Smooth muscle cell of the umbilical artery (primary cell): ENCODE results near the gene ENDOU. TPM values are rescaled to one million over a fixed set of nuclear protein-coding genes. Genes with fewer than 3 reads are reported as not detected.

ENCODE experiments used
- total RNA-seq: library from RNA; depleted of rRNA; stranded (reverse); fragments of >200 nt; gene quantifications from 2 replicates; pipeline ENCODE4 v1.2.3, GENCODE V29; 2014

ENDOU gene, protein sequence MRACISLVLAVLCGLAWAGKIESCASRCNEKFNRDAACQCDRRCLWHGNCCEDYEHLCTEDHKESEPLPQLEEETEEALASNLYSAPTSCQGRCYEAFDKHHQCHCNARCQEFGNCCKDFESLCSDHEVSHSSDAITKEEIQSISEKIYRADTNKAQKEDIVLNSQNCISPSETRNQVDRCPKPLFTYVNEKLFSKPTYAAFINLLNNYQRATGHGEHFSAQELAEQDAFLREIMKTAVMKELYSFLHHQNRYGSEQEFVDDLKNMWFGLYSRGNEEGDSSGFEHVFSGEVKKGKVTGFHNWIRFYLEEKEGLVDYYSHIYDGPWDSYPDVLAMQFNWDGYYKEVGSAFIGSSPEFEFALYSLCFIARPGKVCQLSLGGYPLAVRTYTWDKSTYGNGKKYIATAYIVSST
- total RNA-seq, result under 0.01 and 0.14 TPM in 2 replicates

DNA sequence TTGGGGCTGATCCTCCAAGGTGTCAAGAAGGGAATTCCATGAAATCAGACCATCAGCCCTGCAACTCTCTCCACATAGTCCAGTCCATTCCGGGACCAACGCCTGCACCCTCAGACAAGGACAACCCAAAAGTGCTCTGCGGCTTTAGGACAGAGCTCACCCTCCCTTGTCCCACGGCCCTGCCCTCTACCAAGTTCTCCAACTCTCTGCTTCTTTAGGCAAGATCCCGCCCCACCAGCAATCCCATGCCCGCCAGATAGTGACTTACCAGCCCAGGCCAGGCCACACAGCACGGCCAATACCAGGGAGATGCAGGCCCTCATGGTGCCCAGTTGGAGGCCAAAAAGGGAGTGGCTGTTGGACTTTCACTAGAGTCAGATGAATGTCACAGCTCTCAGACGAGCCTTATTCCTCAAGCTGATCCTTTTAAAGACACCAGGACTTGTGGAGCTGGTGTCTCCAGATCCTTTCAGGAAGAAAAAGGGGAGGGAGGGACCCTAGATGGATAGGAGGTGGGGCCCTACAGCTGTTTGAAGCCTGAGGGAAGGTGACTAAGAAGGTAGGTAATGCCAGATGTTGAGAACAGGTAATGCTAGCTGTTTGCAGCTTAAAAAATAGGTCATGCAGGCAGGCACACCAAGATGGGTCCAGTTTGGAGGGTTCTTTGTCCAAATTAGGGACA lies at the start of gene ENDOU:
Gene ENDOU, minus strand, starts transcription at position 400 of the 682 bp plus-strand sequence. Its CDS starts 77 bp downstream, at position 323.

DNA sequence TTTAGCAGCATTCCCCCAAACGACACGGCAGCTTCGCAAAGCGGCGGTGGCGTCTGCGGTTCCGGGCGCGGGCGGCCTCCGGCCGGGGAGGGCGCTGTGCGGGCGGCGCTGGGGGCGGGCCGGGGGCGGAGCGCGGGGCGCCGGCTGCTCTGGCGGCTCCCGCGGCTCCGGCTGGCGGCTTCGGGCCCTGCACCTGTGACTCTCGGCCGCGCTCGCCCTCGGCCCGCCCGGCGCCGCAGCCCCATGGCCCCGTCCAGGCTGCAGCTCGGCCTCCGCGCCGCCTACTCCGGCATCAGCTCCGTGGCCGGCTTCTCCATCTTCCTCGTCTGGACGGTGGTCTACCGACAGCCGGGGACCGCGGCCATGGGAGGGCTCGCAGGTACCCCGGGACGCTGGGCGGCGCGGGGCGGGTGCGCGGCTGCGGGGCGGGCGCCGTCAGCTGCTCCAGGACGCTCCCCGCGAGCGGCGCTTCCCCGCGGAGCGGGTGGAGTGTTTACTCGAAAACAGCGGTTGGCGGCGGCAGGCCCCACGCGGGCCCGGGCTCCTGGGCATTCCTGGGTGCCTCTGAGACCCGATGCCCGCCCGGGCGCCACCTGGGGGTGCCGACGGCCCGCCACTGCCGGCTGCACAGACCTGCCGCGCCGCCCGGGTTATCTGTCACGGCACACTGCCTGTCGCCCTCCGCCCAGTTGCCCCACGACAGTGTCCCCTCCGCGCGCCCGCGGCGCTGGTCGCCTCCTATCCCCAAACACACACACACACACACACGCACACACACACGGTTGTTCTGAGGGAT lies 48.0 kb upstream of the ENDOU start, which contains the start of gene SLC48A1:
Gene SLC48A1, plus strand, starts transcription at position 177 of the 796 bp plus-strand sequence. Its CDS starts 67 bp downstream, at position 244.

DNA sequence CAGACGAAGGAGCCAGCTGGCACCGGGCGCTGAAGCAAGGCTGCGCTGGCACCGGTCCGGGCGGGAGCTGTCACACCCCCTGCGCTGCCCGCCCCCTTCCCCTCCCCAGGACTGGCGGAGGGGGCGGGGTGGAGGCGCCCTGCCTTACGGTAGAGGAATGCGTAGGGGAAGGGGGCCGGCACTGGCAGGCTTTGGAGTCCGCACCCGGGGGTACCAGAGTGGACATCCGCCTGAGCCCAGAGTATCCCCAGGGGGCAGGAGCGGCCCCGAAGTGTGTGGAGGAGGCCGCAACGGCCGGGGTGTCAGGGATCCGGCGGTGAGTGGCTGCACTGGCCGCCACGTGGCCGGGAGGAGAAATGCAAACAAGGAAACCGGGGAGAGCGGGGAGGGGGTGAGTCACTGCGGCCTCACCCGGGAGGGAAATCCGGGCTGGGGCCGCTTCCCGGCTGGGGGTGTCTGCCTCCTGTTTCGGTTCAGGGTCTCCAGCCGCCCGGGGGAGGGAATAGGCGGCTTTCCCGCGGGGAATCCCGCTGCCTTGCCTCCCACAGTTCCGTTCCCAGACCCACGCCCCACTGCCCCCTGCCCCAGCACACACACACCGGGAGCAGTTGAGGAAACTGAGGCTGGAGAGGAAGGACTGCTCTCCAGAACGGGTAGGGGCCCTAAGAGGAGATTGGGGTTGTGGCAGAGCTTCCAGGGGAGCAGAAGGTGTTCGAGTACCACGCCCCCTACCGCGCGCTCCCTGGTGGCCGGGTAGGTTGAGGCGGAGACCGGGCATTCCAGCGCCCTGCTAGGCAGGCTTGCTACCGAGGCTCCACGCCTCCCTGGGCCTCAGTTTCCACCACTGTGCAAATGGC lies 33.8 kb upstream of the ENDOU start, which contains the start of gene RAPGEF3:
Gene RAPGEF3, minus strand, starts transcription at position 47 of the 857 bp plus-strand sequence. CDS start 324 bp downstream, outside the sequence.

DNA sequence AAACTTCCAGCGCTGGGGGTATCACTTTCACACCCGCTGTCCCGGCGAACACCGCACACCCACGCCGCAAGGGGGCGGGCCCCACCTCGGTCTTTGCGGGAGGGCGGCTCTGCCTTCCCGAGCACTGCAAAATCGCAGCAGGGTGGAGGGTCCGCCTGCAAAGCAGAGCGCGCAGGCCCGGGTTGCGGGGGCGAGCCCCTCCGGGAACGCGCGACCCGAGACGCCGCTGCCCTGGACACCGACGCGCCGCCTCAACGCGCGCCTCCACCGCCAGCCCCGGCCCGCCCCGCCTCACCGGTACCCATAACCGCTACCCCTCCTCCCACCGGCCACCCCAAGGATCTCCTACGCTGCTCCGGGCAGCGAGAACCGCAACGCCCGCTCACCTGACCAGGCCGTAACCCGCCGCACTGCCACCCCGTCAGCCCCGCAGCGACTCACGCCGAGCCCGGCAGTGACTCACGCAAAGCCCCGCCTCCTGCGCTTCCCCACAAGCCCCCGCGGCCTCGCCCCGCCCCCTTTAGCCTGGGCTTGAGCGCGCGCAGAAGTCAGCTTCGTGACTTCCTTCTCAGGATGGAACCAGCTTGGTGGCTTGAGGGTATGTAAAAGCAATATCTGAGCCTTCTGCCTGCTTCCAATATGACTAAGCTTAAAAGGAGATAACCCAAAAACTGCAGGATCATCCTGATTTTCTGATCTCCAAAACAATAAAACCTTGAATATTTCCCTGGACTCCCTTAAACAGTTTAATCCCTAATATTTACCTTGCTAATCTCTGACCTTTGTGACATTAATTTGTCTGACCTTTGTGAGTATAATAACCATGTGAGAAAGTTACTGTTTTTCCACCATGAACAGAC lies 19.5 kb downstream of the ENDOU start, which contains the start of gene RPAP3:
Gene RPAP3, minus strand, starts transcription at position 465 of the 860 bp plus-strand sequence. CDS start 3,190 bp downstream, outside the sequence.

Other genes with a start within 250 kb of the ENDOU start
- 18.4 and 30.8 TPM in 2 replicates for gene RPAP3, start 19.5 kb downstream of the ENDOU start, total RNA-seq
- gene RAPGEF3, start 33.4 kb upstream of the ENDOU start, total RNA-seq, result 4.2 and 6.1 TPM in 2 replicates
- gene SLC48A1, start 47.7 kb upstream of the ENDOU start, total RNA-seq, result 10.1 and 11.1 TPM in 2 replicates
- 23.2 and 47.6 TPM in 2 replicates for gene HDAC7, start 94.4 kb upstream of the ENDOU start, total RNA-seq
- gene VDR, start 179.5 kb upstream of the ENDOU start, total RNA-seq, result 8.5 and 12.2 TPM in 2 replicates
- 95.4 and 115 TPM in 2 replicates for gene TMEM106C, start 238.1 kb upstream of the ENDOU start, total RNA-seq